GM21526 (cell line): ENCODE measurements around the gene SAMHD1.
"Not testable (repeated sequence)": the region's sequence is repeated elsewhere in the genome, so short reads cannot be mapped to it uniquely, and the experiment has no call there.

Source experiments
- ATAC-seq: cut with Tn5 transposase; IDR thresholded peaks from one replicate; pipeline ENCODE4 v1.9.1; 2021; ENCODE audit warnings: moderate library complexity; ENCODE audit not compliant: unreplicated experiment, low FRiP score

SAMHD1 gene

DNA sequence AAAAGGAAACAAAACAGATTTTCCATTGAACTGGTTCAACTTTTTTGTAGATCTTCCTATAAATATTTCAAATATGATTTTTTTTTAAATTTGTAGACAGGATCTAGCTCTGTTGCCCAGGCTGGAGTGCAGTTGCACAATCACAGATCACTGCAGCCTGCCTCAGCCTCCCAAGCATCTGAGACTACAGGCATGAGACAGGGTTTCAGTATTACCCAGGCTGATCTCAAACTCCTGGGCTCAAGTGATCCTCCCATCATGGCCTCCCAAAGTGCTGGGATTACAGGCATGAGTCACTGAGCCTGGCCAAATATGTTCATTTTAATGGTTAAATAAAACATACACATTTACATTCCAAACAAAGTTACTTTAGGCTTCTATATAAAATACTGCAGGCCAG, 33.6 kb downstream of the SAMHD1 start:
- ATAC-seq = no peak

DNA sequence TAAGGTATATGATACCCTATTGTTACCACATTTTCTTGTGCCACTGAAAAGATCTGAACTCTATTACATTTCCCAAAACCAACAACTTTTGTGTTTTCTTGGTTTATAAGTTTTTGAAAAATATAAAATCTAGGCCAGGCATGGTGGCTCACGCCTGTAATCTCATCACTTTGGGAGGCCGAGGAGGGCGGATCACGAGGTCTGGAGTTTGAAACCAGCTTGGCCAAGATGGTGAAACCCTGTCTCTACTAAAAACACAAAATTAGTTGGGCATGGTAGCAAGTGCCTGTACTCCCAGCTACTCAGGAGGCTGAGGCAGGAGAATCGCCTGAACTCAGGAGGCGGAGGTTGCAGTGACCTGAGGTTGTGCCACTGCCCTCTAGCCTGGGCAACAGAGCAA, 34.3 kb downstream of the SAMHD1 start:
- no peak for ATAC-seq

DNA sequence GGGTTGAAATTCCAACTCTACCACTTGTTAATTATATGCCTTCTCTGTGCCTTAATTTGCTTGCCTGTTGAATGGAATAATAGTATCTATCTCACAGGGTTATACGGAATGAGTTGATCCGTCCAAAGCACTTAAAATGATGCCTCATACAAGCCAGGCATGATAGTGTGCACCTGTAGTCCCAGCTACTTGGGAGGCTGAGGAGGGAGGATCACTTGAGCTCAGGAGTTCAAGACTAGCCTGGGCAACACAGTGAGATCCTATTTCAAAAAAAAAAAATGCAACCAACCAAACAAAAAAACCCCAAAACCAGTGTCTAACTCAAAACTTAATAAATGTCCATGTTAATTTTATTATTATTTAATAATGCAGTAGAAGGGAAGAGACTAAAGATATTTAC, 35.3 kb downstream of the SAMHD1 start:
- ATAC-seq = no peak

DNA sequence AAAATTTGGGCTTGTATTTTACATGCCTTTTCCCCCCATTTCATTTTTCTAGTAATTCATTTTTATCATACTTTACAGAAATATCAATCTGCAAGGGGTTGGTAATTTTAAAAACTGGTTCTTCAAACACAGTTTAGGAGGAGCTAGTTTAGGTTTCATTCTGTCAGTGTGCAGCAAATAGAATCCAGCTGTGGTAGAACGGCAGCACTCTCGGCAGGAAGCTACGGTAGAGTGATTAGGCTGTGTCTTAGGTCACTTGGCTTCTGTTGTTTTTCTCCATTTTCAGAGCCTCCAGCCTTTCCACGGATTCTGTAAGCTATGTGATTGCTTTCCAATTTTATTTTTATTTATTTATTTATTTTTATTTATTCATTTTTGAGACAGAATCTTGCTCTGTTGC, 42.9 kb downstream of the SAMHD1 start:
- no peak for ATAC-seq

DNA sequence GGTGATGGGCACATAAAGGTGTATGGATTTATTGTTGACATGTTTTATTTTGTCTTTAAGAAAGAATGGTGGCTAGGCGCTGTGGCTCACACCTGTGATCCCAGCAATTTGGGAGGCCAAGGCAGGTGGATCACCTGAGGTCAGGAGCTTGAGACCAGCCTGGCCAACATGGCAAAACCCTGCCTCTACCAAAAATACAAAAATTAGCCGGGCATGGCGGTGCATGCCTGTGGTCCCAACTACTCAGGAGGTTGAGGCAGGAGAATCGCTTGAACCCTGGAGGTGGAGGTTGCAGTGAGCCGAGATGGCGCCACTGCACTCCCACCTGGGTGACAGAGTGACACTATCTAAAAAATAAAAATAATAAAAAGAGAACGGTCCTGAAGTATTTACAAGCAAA, 45.4 kb downstream of the SAMHD1 start:
- not testable (repeated sequence) for ATAC-seq

DNA sequence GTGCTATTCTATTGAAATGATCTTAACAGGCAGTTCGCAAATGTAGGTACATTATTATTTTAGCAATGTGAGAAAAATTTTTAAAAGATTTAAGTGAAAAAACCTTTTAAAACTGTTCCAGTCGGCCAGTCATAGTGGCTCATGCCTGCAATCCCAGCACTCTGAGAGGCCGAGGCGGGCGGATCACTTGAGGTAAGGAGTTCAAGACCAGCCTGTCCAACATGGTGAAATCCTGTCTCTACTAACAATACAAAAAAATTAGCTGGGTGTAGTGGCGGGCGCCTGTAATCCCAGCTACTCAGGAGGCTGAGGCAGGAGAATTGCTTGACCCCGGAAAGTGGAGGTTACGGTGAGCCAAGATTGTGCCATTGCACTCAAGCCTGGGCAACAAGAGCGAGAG, 45.9 kb downstream of the SAMHD1 start:
- not testable (repeated sequence) for ATAC-seq

DNA sequence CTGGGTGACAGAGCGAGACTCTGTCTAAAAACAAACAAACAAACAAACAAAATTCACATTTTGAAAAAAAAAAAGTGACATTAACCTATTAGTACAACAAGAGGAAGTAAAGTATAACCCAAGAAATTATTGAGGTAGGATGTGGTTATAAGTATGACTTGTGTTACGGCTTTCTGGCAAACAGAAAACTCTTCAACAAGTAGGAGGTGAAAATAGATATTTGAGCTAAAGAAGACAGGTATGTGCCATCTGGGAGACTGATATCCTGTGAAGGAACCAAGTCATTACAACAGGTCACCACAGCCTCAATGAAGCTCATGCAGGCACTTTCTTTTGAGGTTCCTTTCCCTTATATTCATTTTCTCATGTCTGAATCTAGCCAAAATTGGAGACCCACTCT, 46.8 kb downstream of the SAMHD1 start:
- no peak for ATAC-seq

DNA sequence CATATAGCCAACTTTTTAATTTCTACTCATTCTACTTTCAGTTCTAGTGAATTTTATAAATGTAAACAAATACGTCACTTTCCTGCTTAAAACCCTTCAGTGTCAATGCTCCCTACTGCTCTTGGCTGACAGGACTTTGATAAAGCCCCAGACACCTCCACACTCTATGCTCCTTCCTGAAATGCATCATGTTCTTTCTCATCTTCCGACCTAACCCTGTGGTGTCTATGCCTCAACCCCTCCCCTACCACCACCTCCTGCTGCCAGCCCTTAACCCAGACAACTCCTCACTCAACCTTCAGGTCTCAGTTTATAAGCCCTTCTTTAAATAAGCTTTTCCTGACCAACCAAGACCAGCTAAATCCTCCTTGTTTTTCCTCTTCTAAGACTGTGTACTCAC, 56.5 kb downstream of the SAMHD1 start:
- ATAC-seq = no peak

DNA sequence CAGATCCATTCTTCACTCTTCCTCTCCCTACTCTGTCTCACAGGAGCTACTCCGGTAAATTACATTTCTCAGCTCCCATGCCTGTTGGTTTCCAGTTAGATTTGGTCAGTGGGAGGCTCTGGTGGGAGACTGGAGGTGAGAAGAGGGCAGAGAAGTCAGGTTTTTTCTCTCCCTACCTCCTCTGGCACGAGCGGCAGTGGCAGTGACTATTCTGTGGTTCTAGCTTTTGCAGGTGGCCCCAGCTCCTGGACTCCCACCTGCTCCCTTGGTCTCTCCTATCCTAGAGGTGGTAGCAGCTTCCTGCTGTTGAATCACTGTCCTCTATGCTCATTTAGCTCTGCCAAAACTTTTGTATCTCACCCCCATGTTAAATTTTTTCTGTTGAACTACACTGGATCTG, 57.7 kb downstream of the SAMHD1 start:
- no peak for ATAC-seq

DNA sequence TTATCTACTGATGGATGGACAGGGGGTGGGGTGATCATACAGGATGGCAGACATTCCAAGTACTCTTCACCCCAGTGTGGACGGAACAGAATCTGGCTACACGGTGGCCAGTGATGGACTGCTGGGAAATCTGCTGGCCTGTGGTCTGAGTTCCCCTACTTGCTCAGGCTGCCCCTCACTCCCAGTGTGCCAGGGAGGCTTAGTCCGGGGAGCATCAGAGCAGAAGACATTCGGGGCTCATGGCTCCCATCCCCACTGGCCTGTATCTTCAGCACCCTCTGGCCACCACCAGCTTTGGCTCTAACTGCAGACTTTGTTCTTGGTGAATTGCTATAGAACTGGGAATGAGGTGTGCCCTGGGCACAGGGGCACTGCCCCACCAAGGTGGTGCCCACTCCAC, 60.3 kb downstream of the SAMHD1 start:
- no peak for ATAC-seq

DNA sequence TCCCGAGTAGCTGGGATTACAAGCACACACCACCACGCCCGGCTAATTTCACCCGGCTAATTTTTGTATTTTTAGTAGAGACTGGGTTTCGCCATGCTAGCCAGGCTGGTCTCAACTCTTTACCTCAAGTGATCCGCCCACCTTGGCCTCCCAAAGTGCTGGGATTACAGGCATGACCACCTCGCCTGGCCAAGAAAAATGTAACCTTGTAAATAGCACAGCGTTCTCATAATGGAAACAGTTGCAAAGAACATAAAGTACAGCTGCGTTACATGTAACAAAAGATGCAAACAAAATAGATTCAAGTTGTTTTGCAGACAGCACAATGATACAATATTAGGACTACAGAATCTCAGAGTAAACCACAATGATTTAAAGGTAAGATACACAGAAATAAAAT, 60.9 kb downstream of the SAMHD1 start:
- ATAC-seq = no peak

DNA sequence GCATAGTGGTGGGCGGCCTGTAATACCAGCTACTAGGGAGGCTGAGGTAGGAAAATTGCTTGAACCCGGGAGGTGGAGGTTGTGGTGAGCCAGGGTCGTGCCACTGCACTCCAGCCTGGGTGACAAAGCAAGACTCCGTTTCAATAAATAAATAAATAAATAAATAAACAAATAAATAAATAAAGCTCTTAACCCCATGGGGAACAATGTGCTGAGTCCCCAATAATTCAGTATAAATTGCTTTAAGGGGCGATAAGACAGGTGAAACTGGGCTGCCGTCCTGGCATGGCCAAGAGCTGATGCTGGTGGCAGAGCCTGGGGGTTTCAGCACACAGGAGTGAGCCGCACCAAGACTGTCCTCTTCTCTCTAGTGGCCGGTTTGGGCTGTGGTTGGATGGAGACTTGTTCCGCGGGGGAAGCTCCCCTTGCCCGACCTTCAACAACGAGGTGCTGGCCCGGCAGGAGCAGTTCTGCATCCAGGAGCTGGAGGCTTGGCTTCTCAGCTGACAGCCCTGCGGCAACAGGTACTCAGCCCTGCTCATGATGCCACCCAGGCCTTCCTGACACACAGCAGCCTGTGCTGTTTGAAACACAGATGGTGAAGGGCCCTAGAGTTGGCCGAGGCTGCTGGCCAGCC, 62.5 kb downstream of the SAMHD1 start:
- no peak for ATAC-seq

DNA sequence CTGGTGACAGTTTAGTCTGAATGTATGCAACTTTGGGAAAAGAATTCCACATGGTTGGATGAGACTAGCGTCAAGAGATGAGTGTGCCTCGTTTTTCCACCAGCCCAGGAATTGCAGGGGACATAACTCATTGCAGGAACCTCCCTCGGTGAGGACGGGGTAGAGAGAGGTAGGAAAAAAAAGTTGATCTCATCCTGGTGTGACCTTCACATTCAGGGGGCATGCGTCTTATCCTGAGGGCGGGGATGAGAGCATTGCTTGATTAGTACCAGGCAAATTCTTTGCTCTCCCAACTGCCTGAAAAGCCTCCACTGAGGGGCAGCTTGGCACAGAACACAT, 63.8 kb downstream of the SAMHD1 start:
- no peak for ATAC-seq

DNA sequence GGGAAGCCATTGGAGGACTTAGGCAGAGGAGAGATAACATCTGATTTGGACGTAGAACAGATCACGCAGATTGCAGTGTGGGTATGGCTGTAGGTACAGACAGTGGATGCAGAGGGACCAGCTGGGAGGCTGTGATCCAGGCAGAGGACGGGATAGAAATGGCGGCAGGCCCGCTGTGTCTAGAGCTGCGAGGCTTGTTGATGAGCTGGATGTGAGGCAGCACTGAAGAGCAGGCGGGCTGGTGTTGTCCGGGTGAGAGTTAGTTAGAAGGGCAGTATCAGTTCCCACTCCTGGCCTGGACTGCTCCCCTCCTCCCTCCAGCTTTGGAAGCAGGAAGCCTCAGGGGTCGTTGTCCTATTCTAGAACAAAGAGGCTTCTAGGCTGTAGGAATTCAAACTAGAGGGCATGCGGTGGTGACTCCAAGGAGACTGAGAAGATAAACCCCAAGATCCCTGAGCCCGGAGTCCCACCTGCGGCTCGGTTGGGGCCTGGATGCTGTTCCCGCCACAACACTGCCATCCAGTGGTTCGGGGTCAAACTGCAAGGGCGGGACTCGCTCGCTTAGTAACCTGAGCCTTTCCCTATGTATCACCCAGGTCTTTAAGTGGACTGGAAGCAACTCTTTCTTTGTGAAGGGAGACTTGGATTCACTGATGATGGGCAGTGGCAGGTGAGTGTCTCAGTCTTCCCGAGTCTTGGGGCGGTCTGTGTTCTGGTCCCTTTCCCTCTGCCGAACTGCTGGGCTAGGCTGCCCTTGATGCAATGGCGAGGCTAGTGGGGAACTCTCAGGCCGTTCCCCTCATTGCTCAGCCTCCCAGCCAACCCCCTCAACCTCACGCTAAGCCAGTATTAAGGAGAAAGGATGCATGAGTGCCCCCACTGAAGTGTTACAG, 64.4 kb downstream of the SAMHD1 start:
- ATAC-seq = no peak

DNA sequence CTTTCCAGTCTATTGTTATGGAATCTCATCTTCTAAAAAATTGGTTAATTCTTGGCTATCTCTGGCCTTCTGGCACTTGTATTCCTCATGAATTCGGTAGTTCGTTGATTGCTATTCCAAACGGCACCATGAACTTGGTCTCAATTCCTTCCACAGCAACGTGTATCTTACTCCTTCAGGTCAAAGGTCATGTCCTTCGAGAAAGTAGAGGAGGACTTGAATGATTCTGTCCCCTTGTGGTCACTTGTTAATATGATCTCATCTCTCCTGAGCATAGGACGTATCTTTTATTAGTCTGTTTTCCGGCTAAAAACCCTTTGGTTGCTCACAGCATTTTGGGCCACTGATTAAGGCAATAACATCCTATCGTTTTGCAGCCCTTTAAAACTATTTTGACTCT, 66.2 kb downstream of the SAMHD1 start:
- ATAC-seq = no peak

DNA sequence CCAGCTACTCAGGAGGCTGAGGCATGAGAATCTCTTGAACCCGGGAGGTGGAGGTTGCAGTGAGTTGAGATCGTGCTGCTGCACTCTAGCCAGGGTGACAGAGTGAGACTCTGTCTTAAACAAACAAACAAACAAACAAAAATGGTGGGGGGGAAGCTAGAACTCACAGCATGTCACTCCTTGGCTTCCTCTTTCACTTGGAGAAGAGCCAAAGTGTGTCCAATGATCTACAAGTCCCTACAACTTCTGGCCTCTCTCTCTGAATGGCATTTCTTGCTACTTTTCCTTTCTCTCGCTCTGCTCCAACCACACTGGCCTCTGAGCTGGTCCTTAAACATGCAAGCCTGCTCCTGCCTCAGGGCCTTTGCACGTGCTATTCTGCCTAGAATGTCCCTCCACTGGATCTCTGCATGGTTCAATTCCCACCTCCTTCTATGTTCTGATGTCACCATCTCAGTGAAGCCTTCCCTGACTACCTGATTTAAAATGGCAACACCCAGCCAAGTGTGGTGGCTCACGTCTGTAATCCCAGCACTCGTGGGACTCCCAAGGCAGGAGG, 67.5 kb downstream of the SAMHD1 start:
- no peak for ATAC-seq

DNA sequence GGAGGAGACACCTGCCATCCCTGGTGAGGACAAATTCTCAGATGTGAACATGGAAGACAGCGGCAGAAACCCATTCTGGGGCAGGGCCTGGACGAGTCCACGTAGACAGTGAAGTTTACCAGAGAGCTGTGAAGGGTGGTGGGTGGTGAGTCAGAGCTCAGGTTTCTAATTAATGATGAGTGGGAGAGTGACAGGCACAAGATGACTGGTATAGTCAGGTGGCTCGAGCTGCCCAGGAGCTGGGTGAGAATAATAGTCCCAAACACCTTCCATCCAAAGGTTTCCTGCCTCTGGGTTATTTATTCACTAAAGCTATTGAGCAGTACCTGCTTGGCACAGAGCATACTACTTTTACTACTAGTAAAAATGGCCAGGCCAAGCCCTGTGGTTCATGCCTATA, 69.6 kb downstream of the SAMHD1 start:
- ATAC-seq = no peak

DNA sequence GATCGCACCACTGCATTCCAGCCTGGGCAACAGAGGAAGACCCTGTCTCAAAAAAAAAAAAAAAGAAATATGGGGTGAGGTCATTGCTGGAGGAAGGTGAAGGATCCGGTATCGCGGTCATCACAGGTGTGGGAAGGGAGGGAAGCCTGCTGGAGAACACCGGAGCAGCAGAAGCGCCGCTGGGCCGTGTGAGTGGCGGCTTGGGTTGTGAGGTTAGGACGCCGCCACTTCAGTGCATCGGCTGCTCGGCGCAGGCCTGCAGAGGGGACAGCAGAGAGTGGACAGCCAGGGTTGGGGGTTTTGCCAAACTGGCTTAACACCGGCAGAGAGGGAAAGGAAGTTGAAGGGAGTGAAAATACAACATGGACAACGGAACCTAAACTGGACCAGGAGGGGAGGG, 70.2 kb downstream of the SAMHD1 start:
- no peak for ATAC-seq

DNA sequence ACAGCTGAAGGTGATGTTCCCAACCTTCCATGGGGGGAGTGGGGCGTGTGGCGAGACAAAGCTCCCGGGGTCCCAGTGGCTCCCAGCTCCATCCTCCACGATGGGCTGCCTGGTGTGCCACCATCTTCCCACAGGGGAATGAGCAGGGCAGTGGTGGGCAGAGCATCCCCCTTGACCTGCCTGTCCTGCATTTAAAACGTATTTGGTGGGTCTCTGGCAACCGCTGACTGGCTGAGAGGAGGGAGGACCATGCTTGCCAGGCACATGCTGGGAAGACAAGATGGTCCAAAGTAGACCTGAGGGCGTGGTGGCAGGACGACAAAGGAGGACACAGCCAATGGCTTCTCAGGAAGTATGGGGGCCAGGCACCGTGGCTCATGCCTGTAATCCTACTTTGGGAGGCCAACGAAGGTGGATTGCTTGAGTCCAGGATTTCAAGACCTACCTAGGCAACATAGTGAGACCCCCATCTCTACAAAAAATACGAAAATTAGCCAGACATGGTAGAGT, 70.7 kb downstream of the SAMHD1 start:
- ATAC-seq = no peak

DNA sequence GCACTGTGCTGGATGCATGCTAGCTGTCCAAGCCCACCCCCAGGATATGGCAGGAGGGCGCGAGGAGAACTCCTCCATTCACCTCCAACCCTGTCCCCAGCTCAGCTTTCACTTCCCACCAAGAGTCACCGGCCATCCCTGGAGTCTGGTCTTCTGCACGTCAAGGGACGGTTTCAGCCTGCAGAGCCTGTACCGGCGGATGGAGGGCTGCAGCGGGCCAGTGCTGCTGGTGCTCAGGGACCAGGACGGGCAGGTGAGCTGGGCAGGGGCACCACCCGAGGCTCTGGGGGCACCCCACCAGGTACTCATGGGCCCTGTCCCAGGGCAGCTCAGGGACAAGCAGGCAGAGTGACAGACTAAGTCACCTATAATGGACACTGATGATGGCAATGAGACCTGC, 72.6 kb downstream of the SAMHD1 start:
- ATAC-seq = no peak

DNA sequence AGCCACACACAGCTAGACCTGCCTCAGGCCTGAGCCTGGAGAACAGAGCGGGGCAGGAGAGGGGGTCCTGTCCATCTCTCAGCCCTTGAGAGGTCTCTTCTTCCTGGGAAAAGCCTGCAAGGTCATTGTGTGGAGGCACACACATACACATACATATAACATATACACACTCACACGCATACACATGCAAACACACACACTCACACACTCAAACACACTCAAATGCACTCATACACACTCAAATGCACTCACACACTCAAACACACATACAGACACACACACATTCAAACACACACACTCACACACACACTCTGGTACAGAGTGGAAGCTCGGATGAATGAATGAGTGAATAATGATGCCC, 75.1 kb downstream of the SAMHD1 start:
- no peak for ATAC-seq
